GM21786 (cell line): ENCODE results near the gene TRIM46.

Source experiments
- ATAC-seq: cut with Tn5 transposase; IDR thresholded peaks from one replicate; pipeline ENCODE4 v1.9.1; 2021; ENCODE audit not compliant: unreplicated experiment

TRIM46 gene

GRCh38 chr1:155171836-155172731 lies 1.6 kb upstream of the TRIM46 start:
- ATAC-seq: no peak

- ATAC-seq: peak; percentile 78
These were observed 744 bp upstream of the TRIM46 start, which contains the start of gene KRTCAP2 for GRCh38 chr1:155172732-155173477. KRTCAP2 (minus strand) TSS chr1:155173304; CDS start chr1:155173224, 80 bp downstream.

- no peak for ATAC-seq
These were observed 953 bp downstream of the TRIM46 start for GRCh38 chr1:155174324-155175280.

- no peak for ATAC-seq
These were observed 1.8 kb downstream of the TRIM46 start for GRCh38 chr1:155175281-155175926.

- no peak for ATAC-seq
These were observed 2.3 kb downstream of the TRIM46 start for GRCh38 chr1:155175927-155176371.

- no peak for ATAC-seq
These were observed 3.0 kb downstream of the TRIM46 start for GRCh38 chr1:155176544-155177071.

GRCh38 chr1:155177192-155177917 lies 3.7 kb downstream of the TRIM46 start:
- ATAC-seq: no peak

- no peak for ATAC-seq
These were observed 4.3 kb downstream of the TRIM46 start for GRCh38 chr1:155177918-155178281.

- ATAC-seq: no peak
These were observed 4.9 kb downstream of the TRIM46 start for GRCh38 chr1:155178441-155179111.

- no peak for ATAC-seq
These were observed 5.7 kb downstream of the TRIM46 start for GRCh38 chr1:155179112-155180031.

- no peak for ATAC-seq
These were observed 7.9 kb downstream of the TRIM46 start for GRCh38 chr1:155181371-155182051.

- no peak for ATAC-seq
These were observed 8.5 kb downstream of the TRIM46 start for GRCh38 chr1:155182052-155182550.

GRCh38 chr1:155183775-155184221 lies 10.1 kb downstream of the TRIM46 start:
- ATAC-seq: no peak

GRCh38 chr1:155184351-155184811 lies 10.7 kb downstream of the TRIM46 start:
- ATAC-seq: no peak

- peak; percentile 96 for ATAC-seq
These were observed 11.5 kb downstream of the TRIM46 start for GRCh38 chr1:155184835-155185782.

GRCh38 chr1:155185783-155186066 lies 12.1 kb downstream of the TRIM46 start:
- no peak for ATAC-seq
